Endodermal cell (in vitro differentiated cells): ENCODE results near the gene TAOK1. TPM values are rescaled to one million over a fixed set of nuclear protein-coding genes. Genes with fewer than 3 reads are reported as not detected.

Source experiments
- DNase-seq: peaks from one replicate; pipeline ENCODE4 v3.0.0-alpha.2; 2017
- H3K27ac ChIP-seq: 2 replicates; pipeline ENCODE4 v1.5.1; 2013; ENCODE audit warnings: mild to moderate bottlenecking, low read depth, low read length, moderate library complexity
- H3K27me3 ChIP-seq: 2 replicates; pipeline ENCODE4 v1.6.1; 2013; ENCODE audit warnings: mild to moderate bottlenecking, low read length, moderate library complexity; ENCODE audit not compliant: insufficient read depth, control insufficient read depth, poor library complexity, severe bottlenecking
- H3K36me3 ChIP-seq: 2 replicates; pipeline ENCODE4 v1.7.0; 2013; ENCODE audit warnings: mild to moderate bottlenecking, low read length, moderate library complexity; ENCODE audit not compliant: control insufficient read depth, insufficient read depth
- H3K4me1 ChIP-seq: one replicate; pipeline ENCODE4 v1.7.0; 2013; ENCODE audit warnings: low read length; ENCODE audit not compliant: control insufficient read depth, insufficient read depth
- H3K4me3 ChIP-seq: 2 replicates; pipeline ENCODE4 v1.5.1; 2013; ENCODE audit warnings: mild to moderate bottlenecking, low read length, moderate library complexity
- H3K9ac ChIP-seq: 2 replicates; pipeline ENCODE4 v1.6.1; 2013; ENCODE audit warnings: mild to moderate bottlenecking, low read length, moderate library complexity; ENCODE audit not compliant: poor library complexity, severe bottlenecking; ENCODE audit errors: extremely low read depth
- H3K9me3 ChIP-seq: 2 replicates; pipeline ENCODE4 v1.6.1; 2013; ENCODE audit warnings: mild to moderate bottlenecking, low read length, moderate library complexity; ENCODE audit not compliant: control insufficient read depth
- H3K27ac Mint-ChIP-seq: 2 replicates; pipeline ENCODE4 v1.8.0; 2020; ENCODE audit warnings: mixed read lengths
- H3K27me3 Mint-ChIP-seq: 2 replicates; pipeline ENCODE4 v1.8.0; 2021; ENCODE audit warnings: mild to moderate bottlenecking, mixed read lengths; ENCODE audit not compliant: insufficient read depth
- H3K36me3 Mint-ChIP-seq: 2 replicates; pipeline ENCODE4 v1.8.0; 2020; ENCODE audit warnings: low read depth, mixed read lengths
- H3K4me1 Mint-ChIP-seq: 2 replicates; pipeline ENCODE4 v1.8.0; 2020; ENCODE audit warnings: mixed read lengths
- H3K4me3 Mint-ChIP-seq: 2 replicates; pipeline ENCODE4 v1.8.0; 2020; ENCODE audit warnings: mild to moderate bottlenecking, moderate library complexity, mixed read lengths
- H3K9me3 Mint-ChIP-seq: 2 replicates; pipeline ENCODE4 v1.8.0; 2020; ENCODE audit warnings: mild to moderate bottlenecking, mixed read lengths
- CTCF ChIP-seq: fragments of 200-600 bp; sonication (generic); conservative IDR thresholded peaks from 2 replicates; pipeline ENCODE4 v1.5.0; 2021; ENCODE audit warnings: antibody characterized with exemption, mild to moderate bottlenecking
- WGBS, 2 experiments: methylation state at CpG; one replicate each; pipeline versions ENCODE4 v1.1.5 to v1.1.7; 2013; ENCODE audit warnings: missing lambda C conversion rate in 2 of 2, mixed read lengths in 1 of 2; ENCODE audit not compliant: insufficient coverage in 1 of 2, insufficient read length in 1 of 2; 5-methylcytosine and 5-hydroxymethylcytosine counted together
- total RNA-seq, 2 donors: library from RNA; stranded (reverse); fragmentation: NEBNext Ultra II Directional in 1 of 2; extraction: Animal tissue kit (Norgen Biotek cat#: 25700) in 1 of 2; gene quantifications; 2 replicates in 1 of 2; 3 replicates in 1 of 2; pipeline ENCODE4 v1.2.1, GENCODE V29; 2021

TAOK1 gene
- total RNA-seq, 2 donors from 2014 or later: 95.9 to 102 TPM

- no peaks in the 10 kb centered on the region for H3K4me1 Mint-ChIP-seq
- H3K36me3 ChIP-seq: peaks cover 85% of the 10 kb centered on the region
- H3K27me3 Mint-ChIP-seq: no peaks in the 10 kb centered on the region
- no peak for TF ChIP-seq CTCF
- 100% methylated on average over 1 of the region's 1 CpG; no CpG with 5 or more reads in 1 of the 2 experiments for WGBS, 2 experiments
- H3K9ac ChIP-seq: no peak overlapping the region
- no peak overlapping the region for H3K4me3 Mint-ChIP-seq
- no peak for DNase-seq
- H3K27ac Mint-ChIP-seq: no peak overlapping the region
- no peaks in the 10 kb centered on the region for H3K9me3 Mint-ChIP-seq
- no peak overlapping the region for H3K4me3 ChIP-seq
- no peak overlapping the region for H3K27ac ChIP-seq
- no peaks in the 10 kb centered on the region for H3K27me3 ChIP-seq
- H3K4me1 ChIP-seq: no peaks in the 10 kb centered on the region
- peaks cover 62% of the 10 kb centered on the region for H3K36me3 Mint-ChIP-seq
- H3K9me3 ChIP-seq: no peaks in the 10 kb centered on the region
Observed at GRCh38 chr17:29518359-29518758, 128.2 kb downstream of the TAOK1 start.

GRCh38 chr17:29524692-29525091, 134.5 kb downstream of the TAOK1 start:
- no peaks in the 10 kb centered on the region for H3K4me1 ChIP-seq
- TF ChIP-seq CTCF: no peak
- H3K4me1 Mint-ChIP-seq: no peaks in the 10 kb centered on the region
- H3K36me3 ChIP-seq: peaks cover 88% of the 10 kb centered on the region
- no peaks in the 10 kb centered on the region for H3K27me3 Mint-ChIP-seq
- H3K27ac Mint-ChIP-seq: no peak overlapping the region
- peaks cover 66% of the 10 kb centered on the region for H3K36me3 Mint-ChIP-seq
- H3K4me3 Mint-ChIP-seq: no peak overlapping the region
- H3K9ac ChIP-seq: no peak overlapping the region
- H3K9me3 ChIP-seq: no peaks in the 10 kb centered on the region
- WGBS, 2 experiments: 97 to 100% methylated on average over 1 to 3 of the region's 3 CpGs
- no peak for DNase-seq
- no peaks in the 10 kb centered on the region for H3K27me3 ChIP-seq
- no peak overlapping the region for H3K27ac ChIP-seq
- H3K9me3 Mint-ChIP-seq: no peaks in the 10 kb centered on the region
- no peak overlapping the region for H3K4me3 ChIP-seq

- Mint-ChIP-seq H3K36me3 (peaks cover 66% of the 10 kb centered on the region), H3K27ac (no peak overlapping the region), H3K9me3 (peaks cover 6% of the 10 kb centered on the region), H3K4me1 (no peaks in the 10 kb centered on the region), H3K4me3 (no peak overlapping the region), H3K27me3 (no peaks in the 10 kb centered on the region)
- no peak for TF ChIP-seq CTCF
- Histone ChIP-seq H3K36me3 (peaks cover 85% of the 10 kb centered on the region), H3K27me3 (no peaks in the 10 kb centered on the region), H3K9me3 (peaks cover 9% of the 10 kb centered on the region), H3K4me3 (no peak overlapping the region), H3K9ac (no peak overlapping the region), H3K4me1 (no peaks in the 10 kb centered on the region), H3K27ac (no peak overlapping the region)
- no peak for DNase-seq
- WGBS, 2 experiments: 92 to 94% methylated on average over 3 of the region's 3 CpGs
Observed at GRCh38 chr17:29526322-29526721, 136.2 kb downstream of the TAOK1 start.
